Stimulated activated CD4-positive, alpha-beta T cell treated with anti-CD3 and anti-CD28 coated beads, Interleukin-4, amount 100 ng/mL, for 48 hours (primary cell): ENCODE data around the gene TBL1X.
"Not testable (repeated sequence)": the region's sequence is repeated elsewhere in the genome, so short reads cannot be mapped to it uniquely, and the experiment has no call there.

Experiments
- DNase-seq, 2 donors: peaks; one replicate each; pipeline ENCODE4 v3.0.0-alpha.2; 2020; ENCODE audit warnings: low read depth in 2 of 2

The TBL1X gene

DNA sequence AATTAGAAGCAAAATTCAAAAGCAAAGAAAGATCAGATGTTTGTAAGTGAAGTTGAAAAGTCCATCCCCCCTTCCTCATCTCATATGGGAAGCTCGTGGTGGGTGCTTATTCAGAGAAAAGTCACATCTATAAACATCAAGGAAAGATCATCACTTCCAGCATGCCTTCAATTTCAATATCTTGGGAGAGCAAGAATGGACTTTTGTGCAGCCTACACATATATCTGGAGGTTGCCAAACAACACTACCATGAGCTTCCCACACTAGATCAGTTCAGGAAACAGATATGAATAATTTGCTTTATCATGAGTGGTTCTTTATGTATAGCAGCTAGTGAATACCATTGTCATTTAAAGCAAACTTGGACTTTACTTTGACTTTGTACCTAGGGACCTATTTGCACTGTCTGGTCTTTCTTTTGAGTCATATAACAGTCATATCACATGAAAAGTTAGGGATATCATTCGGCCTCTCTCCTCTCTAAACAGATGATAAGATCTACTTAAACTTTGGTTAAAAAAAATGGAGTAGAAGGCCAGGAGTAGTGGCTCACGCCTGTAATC, 5.6 kb upstream of the TBL1X start:
- no peak for DNase-seq

DNA sequence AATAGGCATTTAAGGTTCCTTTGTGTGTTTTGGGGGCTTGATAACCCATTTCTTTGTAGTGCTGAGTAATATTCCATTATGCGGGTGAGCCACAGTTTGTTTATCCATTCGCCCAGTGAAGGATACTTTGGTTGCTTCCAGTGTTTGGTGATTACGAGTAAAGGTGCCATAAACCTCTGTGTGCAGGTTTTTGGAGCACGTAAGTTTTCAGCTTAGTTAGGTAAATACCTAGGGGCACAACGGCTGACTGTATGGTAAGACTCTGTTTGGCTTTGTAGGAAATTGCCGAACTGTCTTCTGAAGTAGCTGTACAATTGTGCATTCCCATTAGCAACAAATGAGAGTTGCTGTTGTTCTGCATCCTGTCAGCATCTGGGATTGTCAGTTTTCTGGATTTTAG, 3.8 kb upstream of the TBL1X start:
- no peak for DNase-seq

DNA sequence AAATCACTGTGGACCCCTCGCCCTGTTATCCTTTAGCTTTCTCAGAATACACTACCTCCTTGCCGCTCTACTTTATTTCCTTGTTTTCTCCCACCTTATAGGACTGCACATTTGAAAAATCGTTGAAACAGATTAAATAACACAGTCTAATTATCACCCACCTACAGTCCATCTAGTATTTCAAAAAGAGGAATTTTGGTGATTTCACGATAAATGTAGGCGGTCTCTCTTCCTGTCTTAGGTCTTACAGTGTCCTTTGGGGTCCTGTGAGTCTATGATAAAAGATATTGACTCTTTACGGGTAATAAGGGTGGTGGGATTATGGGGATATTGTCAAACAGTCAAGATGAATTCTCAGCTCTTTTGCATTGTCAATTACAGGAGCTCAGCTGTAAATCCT, 2.4 kb upstream of the TBL1X start:
- no peak for DNase-seq

DNA sequence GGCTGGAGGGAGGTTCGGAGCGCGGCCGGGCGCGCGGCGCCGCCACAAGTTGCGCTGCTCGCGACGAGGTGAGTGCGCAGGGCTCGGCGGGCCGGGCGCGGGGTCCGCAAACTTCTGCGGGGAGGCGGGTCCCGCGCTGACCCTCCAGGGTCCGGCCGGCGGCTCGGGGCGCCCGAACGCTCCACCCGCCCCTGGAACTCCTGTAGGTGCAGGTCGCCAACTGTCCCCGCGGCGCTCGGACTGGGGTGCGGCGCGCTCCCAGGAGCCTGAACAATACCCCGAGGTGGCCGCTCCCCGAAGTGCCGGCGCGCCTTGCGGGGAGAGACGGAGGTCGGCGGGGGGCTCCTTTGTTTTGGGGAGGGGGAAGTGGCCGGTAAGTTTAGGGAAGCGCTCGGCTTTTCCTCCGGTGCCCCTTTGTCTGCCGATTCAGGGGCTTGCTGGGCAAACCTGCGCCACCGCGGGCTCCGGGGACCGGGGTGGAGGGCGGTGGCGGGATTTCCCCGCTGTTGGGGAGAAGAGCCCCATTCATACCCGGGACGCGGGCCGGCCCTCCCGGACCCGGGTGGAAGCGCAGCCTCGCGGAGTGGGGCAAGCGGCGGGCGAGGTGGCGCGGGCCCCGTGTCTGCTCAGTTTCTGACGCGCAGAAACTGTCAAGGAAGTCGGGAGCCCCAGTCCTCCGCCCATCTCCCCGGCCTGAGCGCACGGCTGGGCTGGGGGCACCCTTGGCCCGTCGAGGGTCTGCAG, 694 bp downstream of the TBL1X start:
- DNase-seq, result peak in 1 of 2 donors; percentile 6

GRCh38 chrX:9466124-9466495, 1.3 kb downstream of the TBL1X start:
- peak in 1 of 2 donors; percentile 12 for DNase-seq

GRCh38 chrX:9466736-9467135, 1.9 kb downstream of the TBL1X start:
- DNase-seq, result no peak

DNA sequence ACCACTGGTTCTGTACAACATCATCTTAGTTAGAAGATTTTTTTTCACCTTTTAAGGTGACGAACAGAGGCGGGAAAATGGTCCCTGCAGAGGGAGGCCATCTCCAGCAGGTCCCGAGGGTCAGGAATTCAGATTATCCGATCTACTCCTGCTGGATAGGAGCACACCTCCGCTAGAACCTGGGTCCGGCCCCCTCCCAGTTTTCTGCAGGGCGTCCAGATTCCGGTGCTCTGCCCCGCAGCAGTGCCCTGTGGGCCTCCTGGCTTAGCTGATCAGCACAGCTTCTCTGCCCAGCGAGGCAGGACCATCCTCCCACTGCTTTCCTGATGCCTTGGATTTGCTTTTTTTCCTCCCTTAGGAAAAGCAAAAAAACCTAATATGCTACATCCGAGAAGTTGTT, 2.3 kb downstream of the TBL1X start:
- DNase-seq, result no peak

DNA sequence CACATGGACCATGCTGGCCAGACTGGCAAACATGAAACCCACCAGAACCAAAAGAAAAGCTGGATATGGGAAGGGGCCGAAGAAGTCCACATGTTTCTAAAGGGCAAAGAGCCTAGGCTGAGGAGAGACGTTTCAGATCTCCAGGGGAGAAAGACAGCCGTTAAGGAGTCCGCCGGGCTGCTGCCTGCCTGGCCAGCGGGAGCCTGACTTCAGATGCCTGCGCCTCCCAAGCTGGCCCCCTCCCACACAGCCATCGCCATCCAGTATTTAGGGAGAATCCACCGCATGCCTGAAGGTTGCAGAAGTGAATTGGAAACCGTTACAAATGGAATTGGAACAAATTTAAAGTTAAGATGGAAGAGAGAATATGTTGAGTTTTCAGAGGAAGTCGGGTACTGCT, 2.9 kb downstream of the TBL1X start:
- no peak for DNase-seq

DNA sequence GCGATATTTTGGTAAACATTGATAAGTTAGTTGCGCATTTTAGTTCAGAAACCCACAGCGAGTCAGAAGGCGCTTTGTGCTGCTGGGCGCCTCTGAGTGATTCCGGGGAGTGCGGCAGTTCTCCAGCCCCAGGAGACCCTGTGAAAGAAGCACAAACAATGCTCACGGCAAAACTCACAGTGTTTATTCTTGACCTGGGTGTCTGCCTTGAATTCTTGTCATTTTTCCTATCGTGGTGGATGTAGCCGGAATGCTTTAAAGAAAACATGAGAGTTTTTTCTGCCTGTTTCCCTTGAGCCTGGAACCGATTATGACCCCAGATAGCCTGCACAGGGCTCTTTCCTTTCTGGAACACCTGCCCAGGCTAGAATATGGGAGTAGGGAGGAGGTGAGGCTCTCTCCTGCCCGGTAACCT, 6.7 kb downstream of the TBL1X start:
- no peak for DNase-seq

- no peak for DNase-seq
Observed at GRCh38 chrX:9473708-9474107, 8.8 kb downstream of the TBL1X start.

DNA sequence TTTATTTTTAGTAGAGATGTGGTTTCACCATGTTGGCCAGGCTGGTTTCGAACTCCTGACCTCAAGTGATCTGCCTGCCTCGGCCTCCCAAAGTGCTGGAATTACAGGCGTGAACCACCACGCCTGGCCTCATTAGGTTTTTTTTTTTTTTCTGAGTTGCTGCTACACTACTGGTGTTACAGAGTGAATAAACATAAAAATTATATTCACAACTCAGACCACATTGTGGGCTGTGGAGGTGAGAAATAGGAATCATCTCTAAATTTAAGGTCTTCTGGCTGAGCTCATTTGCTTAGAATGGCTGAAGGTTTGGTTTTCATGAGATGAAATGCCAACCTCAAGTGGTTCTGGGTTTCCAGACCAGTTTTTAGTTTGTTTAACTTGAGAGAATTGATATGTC, 10.6 kb downstream of the TBL1X start:
- DNase-seq, result not testable (repeated sequence)

DNA sequence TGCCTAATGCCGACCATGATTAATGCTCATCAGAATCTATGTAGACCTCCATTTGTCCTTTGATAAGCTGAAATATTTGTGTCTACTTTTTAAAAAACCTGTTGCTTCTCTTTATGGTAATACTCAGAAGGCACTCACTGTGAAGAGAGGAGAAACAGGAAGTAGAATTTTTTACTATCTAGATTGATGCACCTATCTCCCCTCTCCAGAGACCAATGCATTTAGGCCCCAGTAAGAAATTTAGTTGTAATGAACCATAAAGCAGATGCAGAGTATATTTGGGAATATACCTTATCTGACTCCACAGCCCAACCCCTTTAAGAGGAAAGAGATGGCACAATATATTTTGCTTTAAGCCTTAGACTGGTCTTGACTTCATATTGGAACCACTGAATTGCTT, 11.1 kb downstream of the TBL1X start:
- DNase-seq, result no peak

- no peak for DNase-seq
Observed at GRCh38 chrX:9476810-9477575, 12.1 kb downstream of the TBL1X start.

DNA sequence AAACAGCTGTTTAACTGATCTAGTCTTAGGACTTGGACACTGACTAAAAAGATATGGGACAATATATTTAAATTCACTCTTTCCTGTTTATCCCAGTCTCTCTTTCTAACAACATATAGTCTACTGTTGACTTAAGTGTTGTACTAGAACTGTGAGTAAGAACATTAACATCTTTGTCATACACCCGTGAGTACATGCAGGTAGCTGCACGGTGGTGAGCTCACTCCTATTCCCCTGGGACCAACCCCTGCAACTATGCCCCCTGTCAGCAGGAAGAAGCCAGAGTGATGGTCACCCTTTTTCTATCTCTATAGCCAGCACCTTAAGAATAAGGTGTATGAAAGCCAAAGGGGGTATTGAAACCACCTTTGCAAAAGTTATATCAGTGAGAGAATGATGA, 17.6 kb downstream of the TBL1X start:
- no peak for DNase-seq

GRCh38 chrX:9482837-9483236, 18.0 kb downstream of the TBL1X start:
- no peak for DNase-seq

DNA sequence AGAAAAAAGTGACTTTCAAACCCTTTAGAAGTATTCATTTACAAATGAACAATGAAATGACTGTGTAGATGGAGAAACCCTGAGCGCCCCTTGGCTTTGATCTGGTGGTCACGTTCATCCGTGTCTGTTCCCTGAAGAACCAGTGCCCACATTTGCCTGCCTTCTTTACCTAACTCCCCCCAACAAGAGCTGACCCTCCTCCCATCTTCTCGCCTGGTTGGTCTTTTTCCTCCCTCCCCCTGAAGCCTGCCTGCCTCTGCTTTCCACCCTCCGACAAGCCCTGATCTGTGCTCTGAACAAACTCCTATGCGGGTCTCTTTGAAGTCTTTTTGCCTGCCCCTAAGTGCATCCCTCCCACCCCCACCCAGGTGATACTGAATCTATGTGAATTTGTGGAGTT, 18.5 kb downstream of the TBL1X start:
- DNase-seq, result no peak

- no peak for DNase-seq
Observed at GRCh38 chrX:9486786-9487387, 22.0 kb downstream of the TBL1X start.

- no peak for DNase-seq
Observed at GRCh38 chrX:9488586-9488985, 23.7 kb downstream of the TBL1X start.

- no peak for DNase-seq
Observed at GRCh38 chrX:9489234-9489633, 24.4 kb downstream of the TBL1X start.

DNA sequence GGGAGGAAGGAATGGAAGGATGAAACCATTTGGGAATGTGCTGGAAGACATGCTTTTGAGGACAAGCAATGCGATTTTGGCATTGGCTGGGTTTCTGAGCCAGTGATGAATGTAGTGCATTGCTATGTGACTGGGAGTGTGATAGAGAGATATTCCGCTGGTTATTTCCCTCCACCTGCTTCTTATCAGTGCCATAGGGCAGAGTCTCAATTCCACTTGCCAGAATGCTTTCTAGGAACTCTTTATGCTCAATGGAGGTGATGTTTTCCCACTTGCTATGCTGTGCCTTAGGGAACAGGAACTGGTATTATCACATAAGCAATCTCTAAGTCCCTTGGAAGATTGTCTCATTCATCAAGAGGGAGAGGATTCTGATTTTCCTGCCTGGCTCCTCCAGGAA, 28.0 kb downstream of the TBL1X start:
- DNase-seq, result no peak

GRCh38 chrX:9493936-9494335, 29.1 kb downstream of the TBL1X start:
- no peak for DNase-seq

DNA sequence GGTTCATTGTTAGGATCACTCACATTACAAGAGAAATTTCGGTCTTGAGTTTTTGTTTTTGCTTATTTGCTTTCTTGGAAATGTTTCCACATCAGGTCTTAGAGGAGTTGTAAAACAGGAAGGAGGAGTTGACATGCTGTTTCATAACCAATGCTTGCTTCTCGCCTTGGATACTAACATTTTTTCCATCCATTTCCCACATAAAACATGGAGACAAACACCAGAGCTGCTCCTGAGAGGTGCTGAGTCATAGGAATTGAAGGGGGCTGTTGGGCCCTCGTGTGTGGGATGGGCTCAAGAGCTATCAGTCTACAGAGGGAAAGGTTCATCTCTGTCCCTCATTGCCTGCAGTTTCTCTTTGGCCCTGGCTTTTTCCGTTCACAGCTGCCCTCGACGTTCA, 29.9 kb downstream of the TBL1X start:
- DNase-seq, result no peak

DNA sequence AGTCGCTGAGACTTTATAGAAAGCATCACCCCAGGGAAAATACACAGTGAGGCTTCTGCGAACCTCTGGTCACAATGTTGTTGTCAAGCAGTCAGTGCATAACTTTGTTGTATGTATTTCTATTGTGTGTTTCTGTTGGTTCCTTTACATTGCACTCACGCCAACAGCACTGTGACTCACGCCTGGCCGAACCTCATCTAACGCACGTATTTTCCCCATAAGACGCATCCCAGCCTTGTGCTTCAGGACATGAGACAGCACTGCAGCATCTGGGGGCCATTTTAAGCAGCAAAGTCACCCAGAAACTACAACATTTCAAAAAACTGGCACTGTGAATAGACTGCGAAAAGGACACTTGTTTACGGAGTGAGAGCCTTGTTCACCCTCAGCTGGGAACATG, 30.6 kb downstream of the TBL1X start:
- DNase-seq, result no peak
